Epithelial cell of esophagus (primary cell): ENCODE data around the gene NAP1L1.

ENCODE experiments used
- DNase-seq: peaks from one replicate; pipeline ENCODE4 v3.0.0; 2010; ENCODE audit warnings: low read depth
- H3K4me3 ChIP-seq: 2 replicates; pipeline ENCODE4 v1.5.1; 2011; ENCODE audit warnings: mild to moderate bottlenecking, low read length, control low read depth
- CTCF ChIP-seq: IDR thresholded peaks from 2 replicates; pipeline ENCODE4 v1.5.1; 2011; ENCODE audit warnings: low read depth, mild to moderate bottlenecking, low read length, control low read depth, inconsistent platforms; ENCODE audit not compliant: insufficient read depth; ENCODE audit errors: missing control alignments

Gene NAP1L1

GRCh38 chr12:76026643-76027063, 57.8 kb downstream of the NAP1L1 start:
- no peak for TF ChIP-seq CTCF
- peak; percentile 50 for DNase-seq
- no peak overlapping the region for H3K4me3 ChIP-seq

- DNase-seq: peak; percentile 52
- TF ChIP-seq CTCF: no peak
- H3K4me3 ChIP-seq: no peak overlapping the region
Measured at GRCh38 chr12:76025601-76026575, 58.6 kb downstream of the NAP1L1 start.

GRCh38 chr12:76024942-76025600, 59.4 kb downstream of the NAP1L1 start:
- no peak for TF ChIP-seq CTCF
- no peak overlapping the region for H3K4me3 ChIP-seq
- peak; percentile 77 for DNase-seq

- no peak for DNase-seq
- H3K4me3 ChIP-seq: no peak overlapping the region
- TF ChIP-seq CTCF: no peak
Measured at GRCh38 chr12:76024102-76024781, 60.2 kb downstream of the NAP1L1 start.

GRCh38 chr12:76023069-76023690, 61.3 kb downstream of the NAP1L1 start:
- no peak overlapping the region for H3K4me3 ChIP-seq
- DNase-seq: no peak
- TF ChIP-seq CTCF: no peak

- H3K4me3 ChIP-seq: no peak overlapping the region
- no peak for DNase-seq
- TF ChIP-seq CTCF: no peak
Measured at GRCh38 chr12:76022506-76022905, 62.0 kb downstream of the NAP1L1 start.
